Inflammatory macrophage treated with lipopolysaccharide for 1 hour (primary cell): Measurements from ENCODE around the gene BCL11A.

Experiments
- DNase-seq, 2 donors: peaks; one replicate each; pipeline ENCODE4 v3.0.0-alpha.2; 2020 to 2022

The BCL11A gene

DNA sequence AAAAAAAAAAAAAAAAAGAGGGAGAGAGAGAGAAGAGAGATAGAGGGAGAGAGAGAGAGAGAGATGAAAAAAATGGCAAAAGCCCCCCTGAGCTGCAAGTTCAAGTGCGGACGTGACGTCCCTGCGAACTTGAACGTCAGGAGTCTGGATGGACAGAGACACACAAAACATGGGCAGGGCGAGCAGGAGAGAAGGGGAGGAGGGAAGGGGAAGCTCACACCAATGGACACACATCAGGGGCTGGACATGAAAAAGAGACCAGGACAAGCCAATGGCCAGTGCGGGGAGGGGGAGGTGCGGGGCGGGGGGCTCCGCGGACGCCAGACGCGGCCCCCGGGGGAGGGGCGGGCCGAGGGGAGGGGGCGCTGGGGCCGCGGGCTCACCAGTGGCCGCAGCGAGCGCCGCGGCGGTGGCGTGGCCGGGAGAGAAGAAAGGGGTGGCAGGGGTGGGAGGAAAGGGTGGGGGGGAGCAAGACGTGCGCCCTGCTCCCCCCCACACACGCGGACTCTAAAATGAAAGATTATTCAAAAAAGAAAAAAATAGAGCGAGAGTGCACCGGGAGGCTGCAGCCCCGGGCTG lies at the start of gene BCL11A:
BCL11A (minus strand) TSS at position 160 of the 579 bp plus-strand sequence. CDS start 384 bp downstream, outside the sequence.
- peak; percentile 68 to 75 for DNase-seq

DNA sequence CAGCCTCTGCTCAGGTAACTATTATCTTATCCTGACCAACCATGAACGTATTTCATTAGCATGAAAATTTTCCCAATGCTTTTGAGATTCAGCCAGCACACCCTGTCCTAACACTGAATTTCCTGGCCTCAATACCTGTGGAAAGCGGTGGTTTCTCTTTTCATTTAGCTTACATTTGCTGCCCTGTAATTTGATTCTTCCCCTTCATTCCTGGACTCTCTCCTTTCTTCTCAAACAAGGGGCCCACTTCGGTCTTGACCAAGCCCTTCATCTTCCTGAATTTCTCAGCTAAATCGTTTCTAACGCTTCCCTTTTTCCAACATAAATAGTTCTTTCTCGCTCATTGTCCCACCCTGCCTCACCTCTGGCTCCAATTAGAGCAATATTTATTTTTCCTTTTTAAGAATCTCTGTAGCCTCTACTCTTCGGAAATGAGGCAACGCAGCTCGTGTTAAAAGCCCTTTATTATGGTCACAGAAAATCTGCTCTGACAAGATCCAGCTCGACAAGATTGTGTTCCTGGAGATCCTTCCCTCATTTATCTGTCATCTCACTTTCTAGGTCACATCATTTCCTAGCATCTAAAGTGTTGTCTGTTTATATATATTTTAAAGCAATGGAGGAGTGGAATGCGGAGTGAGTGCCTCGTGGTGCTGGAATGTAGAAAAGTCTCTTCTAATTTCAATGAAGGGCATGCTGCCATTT lies 49.5 kb upstream of the BCL11A start:
- no peak for DNase-seq

DNA sequence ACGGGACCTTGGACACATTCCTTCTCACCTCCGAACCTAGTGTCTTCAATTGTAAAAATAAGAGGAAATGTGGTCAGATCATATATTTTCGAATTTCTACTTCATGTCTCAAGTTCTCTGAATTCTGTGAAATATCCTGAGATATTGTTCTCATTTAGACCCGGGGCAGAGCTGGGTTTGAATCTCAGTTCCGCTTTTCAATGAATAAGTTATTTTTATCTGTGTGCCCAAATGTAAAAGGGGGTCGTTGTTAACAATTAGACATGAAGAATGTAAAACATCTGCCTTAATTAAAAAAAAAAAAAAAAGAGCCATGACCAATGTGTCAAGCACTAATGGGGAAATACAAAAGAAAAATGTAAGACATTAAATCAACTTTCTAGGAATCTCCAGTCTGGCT lies 48.9 kb upstream of the BCL11A start:
- no peak for DNase-seq

DNA sequence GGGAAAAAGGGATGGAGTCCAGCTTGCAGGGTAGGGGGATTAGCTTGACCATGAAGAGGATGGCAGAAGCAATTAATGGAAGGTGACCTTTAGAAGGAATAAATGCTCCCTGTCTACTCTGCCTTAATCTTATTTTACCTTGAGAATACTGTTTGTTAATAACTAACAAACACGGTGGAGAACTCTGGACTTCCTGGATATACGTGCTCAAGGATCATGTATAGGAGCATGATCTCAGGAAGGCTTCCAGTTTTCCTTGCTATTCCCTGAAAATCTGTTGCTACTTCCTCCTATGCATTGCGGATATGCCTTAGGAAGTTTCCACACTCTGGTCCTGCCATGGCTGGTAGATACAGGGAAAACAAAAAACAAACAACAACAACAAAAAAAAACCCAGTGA lies 44.8 kb upstream of the BCL11A start:
- no peak for DNase-seq

DNA sequence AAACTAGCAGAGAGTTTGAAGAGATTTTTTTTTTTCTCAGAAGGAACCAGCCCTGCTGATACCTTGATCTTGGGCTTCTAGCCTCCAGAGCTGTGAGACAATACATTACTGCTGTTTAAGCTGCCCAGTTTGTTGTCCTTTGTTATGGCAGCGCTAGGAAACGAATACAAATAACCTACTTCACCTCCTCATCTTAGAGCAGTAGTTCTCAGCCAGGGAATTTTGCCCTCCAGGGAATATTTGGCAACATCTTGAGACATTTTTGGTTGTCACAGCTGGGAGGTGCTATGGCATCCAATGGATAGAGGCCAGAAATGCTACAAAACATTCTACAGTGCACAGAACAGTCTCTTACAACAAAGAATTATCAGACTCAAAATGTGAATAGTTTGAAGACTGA lies 43.9 kb upstream of the BCL11A start:
- no peak for DNase-seq

DNA sequence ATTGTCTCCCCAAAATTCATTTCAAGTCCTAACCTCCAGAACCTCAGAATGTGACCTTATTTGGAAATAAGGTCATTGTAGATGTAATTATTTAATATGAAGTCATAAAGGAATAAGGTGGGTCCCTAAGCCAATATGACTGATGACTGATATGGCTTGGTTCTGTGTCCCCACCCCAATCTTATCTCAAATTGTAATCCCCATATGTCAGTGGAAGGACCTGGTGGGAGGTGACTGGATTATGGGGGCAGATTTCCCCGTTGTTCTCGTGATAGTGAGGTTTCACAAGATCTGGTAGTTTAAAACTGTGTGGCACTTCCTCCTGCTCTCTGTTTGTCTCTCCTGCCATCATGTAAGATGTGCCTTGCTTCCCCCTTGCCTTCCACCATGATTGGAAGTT lies 43.0 kb upstream of the BCL11A start:
- DNase-seq, result no peak

DNA sequence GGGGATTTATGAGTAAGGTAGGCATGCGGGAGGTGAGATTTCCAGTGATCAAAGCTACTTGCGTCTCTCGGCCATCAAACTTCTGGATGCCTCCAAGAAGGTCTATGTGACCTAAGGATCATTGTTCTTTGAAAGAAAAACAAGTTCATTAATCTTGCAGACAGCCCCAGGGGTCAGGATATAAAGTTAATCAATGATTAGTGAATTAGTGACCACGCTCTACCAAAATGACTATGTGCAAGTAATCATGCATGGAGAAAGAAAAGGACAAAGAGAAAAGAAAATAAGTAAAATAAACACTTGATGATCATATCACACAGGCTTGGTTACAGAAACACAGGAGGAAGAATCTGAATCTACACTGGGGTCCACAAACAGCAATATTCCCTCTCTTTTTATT lies 42.5 kb upstream of the BCL11A start:
- DNase-seq, result no peak

DNA sequence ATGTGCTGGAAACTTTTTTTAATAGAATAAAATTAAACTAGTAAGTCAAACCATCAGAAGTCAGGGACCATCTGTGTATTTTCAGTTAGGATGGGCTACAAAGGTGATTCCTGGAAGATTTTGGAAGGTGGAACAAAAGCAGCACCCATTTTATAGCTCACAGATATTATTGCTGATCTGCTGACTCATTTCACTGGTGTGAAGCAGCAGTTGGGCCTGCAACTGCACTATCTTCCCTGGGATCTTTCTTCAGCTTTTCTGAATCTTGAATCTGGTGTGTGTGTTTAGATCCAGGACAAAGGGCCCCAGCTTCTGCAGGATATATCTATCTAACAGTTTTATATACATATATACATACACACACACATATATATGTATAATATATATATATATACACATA lies 35.6 kb upstream of the BCL11A start:
- no peak for DNase-seq

DNA sequence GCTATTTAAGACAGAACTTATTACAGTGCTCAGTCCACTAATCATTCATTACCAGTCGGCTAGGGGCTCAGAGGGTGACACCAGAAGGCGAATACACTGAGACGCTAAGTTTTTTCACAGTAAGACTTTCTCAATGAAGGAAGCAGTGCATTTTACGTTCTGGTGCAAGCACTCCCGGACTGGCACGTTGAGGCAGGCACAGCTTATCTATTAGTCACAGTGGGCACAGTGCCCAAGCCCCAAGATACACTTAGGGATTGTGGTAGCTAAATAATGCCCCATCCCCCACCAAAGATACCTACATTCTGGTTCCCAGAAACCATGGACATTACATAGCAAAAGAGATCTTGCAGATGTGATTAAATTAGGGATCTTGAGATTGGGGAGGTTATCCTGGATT lies 32.6 kb upstream of the BCL11A start:
- DNase-seq, result no peak

DNA sequence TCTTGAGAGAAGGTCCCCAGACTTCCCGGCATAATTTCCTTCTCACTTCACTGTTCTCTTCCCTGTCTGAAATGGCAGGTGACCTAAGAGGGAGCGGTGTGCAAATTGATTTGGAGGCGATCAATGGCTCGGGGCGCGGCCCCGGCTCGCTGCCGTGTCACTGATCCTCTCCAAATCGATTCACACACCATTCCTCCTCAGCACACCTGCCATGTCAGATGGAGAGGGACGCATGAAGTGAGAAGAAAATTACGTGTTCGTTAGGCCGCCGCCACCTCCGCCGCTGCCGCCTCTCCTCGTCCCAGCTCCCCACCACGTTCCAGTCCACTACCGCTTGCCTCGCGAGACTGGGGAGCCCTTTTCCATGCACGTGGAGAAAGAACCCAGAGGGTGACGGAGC lies 31.8 kb upstream of the BCL11A start:
- DNase-seq, result no peak

DNA sequence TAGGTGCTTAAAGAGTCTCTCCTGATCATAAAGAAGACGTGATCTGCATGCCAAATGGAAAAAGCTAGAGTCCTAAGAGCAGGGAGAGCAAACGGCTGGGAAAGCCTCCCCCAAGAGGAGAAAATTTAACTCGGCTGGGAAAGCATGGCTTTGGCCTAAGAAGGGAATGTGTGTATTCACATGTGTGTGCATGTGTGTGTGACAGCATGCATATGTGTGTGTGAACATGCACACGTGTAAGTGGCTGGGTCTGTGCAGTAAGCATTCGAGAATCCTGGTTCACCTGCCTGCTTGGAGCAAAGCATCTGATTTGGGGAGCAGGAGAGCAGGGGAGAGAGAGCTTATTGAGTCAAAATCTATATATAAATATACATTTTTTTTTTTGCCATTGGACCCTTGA lies 30.1 kb upstream of the BCL11A start:
- no peak for DNase-seq

DNA sequence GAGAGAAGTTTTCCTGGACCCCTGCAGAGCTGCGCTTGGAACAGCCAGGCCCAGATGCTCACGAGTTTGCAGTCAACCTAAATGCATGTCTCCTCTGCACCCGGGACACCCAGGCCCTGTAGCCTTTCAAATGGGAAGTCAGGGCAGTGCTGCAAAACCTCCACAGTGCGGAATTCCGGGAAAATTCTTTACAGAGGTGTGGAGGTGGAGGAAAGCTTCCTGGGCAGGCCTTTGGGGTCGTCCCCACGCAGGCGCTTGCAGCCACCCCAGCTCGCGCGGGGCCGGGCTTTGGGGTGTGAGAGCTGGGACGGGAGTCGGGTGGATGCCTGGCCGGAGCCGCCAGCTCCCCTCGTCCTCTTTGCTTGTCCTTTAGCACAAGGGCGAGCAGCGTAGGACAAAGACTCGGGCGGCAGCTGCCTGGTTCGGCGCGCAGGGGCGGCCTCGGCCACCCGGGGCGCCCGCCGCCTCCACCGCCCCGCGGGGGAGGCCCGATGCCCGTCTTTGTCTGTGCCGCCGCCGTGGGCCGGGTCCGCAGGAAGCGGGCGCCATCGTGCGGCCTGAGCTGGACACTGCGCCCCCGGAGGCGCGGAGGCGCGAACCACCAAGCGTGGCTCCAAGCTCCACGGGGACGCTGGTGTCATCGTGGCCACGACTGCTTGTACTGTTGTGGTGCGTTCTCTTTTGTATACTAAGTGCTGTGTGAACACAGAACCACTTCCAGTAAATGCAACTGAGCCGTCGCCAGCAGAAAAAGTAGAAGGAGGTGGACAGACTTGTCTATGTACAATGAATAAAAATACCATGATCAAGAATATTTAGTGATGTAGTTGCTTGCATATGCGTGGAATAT lies 28.2 kb upstream of the BCL11A start:
- peak; percentile 60 to 81 for DNase-seq

DNA sequence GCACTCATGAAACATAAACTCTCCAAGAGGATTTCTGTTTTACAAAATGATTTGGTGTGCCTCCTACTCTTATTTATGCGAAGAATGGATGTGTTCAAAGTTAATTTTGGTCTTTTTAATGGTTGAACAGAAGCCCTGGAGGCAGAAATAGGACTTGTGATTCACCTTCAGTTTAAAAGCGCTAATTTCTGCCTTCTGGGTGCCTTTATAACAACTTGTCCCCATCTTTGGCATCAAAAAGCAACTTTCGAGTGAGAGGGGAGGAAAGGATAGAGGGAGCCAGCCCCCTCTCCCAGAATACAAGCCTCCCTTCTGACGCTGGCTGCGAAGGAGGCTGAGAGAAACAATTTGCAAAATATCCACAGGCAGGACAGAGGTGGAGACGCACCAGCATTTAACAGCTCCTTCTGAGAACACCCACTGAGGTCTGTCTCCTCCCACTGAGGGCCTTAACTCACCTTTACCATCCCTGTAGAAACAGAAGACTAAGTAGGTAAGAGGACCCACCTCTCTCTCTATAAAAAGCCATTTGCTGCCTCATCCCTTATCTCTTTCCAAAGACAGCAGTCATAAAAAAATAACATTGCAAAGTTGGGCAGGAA lies 24.3 kb upstream of the BCL11A start:
- DNase-seq, result no peak

DNA sequence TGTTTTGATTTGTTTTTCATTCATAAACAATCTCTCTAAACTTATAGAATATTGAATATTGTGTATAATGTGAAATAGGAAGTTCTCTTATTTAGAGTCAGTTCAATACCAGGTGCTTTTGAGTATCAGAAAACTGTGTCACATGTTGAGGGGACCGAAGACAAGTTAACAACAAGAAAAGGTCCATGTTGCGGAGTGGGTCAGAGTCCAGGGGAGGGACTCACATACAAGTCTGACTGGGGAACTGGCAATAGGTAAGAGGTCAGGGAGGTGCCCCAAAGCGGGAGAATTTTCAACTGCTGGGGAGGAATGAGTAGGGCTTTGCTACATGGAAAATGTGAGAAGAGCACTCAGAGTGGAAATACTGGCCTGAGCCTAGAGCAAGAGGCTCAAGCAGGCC lies 19.8 kb upstream of the BCL11A start:
- DNase-seq, result no peak

DNA sequence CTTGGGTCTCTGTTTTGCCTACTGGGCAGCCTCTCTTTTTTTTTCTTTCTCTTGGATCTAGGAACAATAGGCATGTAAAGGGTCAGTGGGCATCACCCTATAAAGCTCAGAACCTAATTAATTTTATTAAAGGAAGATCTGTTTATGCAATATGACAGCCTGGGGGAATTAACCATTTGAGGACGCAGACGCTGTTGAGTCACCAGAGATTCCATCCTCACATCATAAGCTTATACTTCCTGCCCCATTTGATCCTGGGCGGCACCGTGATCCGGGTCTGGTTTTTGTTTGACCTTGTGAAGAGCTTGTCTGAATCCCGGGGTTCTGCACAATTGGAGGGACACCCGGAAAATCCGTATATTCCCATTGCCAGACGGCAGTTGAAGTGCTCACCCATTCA lies 16.8 kb upstream of the BCL11A start:
- no peak for DNase-seq

DNA sequence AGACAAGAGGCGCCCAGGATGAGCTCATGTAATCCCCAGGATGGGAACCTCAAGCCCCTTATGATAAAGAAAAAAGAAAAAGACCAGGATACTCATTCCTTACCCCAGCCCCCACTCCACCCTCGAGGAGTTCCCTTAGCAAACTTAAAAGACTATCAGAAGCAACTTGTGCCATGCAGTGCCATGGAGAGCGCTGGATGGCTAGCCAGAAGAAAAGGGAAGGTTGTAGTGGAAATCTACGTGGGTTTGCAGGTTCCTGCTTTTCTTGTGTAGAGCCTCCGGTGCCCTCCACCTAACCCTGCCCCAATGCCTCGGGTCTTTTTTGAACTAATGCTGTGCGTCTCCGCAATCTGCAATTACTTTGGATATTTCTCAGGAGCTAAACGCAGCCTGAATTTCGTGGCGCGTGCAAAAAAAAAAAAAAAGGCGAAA lies 16.2 kb upstream of the BCL11A start:
- peak in 1 of 2 donors; percentile 47 for DNase-seq

DNA sequence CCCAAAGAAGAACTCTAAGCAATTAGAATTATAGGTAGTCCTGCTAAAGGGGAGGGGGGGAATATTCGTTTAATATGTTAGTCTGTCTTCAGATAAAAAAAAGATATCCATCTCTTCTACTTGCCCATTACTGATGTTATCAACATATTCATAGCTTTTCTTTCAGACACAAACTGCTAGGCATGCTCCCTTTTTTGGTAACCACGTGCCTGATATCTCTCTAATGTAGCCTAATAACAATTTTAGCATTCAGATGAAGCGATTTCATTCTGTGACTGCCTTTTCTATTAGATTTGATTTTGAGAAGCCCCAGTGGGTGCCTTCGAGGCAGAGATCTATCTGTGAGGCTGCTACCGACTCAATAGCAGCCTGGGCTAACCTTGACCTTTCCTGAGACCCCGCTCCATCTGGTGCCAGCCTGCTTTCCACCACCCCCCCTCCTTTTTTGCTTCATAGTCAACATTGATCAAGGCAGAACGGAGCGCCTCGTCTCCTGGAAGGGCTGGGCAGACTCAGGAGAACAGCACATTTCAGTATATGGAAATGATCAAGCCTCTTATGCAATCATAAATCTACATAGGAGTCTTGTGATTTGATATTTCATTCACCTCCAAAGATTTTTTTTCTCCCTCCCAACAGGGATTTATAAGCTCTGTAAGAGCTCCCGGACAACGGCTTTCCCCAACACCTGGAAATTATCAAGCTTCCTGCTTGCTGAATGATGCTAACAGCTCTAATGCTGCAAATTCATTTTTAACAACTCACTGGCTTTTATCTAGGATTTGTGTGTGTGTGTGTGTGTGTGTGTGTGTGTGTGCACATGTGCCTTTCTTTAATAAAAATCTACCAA lies 14.7 kb upstream of the BCL11A start:
- DNase-seq, result no peak

DNA sequence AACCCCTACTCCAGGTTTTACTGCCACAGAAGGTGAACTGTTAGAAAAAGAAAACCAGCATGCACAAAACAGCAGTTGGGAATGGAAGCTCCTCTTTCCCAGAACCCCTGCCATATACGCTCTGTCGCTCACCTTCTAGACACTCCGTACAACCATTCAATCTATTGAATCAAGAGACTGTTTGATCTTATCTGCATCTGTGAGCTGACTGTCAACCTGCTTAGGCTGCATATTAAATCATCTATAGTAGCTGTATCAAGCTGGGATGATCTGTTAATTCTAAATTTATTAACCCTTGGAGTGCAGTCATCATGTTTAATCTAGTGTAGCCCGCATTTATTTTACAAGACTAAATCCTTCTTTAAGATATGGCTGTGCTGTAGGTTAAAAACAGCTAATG lies 13.6 kb upstream of the BCL11A start:
- DNase-seq, result no peak

DNA sequence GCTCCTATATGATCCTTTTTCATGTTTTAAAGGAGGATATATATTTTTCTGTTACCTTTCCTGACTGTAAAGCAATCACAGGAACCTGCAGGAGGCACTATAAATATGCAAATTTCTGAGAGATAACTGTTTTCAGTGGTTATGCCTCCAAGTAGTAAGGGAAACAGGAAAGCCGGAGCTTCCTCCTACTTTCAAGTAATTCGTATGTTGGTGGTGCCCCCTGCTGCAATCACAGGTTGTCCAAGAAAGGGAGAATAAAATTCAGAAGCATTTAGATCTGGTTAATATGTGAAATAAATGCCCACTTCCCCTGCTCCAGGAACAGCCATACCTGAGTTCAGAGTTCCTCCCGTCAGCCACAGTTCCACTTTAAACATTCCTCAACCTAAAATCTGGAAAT lies 12.0 kb upstream of the BCL11A start:
- peak; percentile 55 to 58 for DNase-seq

DNA sequence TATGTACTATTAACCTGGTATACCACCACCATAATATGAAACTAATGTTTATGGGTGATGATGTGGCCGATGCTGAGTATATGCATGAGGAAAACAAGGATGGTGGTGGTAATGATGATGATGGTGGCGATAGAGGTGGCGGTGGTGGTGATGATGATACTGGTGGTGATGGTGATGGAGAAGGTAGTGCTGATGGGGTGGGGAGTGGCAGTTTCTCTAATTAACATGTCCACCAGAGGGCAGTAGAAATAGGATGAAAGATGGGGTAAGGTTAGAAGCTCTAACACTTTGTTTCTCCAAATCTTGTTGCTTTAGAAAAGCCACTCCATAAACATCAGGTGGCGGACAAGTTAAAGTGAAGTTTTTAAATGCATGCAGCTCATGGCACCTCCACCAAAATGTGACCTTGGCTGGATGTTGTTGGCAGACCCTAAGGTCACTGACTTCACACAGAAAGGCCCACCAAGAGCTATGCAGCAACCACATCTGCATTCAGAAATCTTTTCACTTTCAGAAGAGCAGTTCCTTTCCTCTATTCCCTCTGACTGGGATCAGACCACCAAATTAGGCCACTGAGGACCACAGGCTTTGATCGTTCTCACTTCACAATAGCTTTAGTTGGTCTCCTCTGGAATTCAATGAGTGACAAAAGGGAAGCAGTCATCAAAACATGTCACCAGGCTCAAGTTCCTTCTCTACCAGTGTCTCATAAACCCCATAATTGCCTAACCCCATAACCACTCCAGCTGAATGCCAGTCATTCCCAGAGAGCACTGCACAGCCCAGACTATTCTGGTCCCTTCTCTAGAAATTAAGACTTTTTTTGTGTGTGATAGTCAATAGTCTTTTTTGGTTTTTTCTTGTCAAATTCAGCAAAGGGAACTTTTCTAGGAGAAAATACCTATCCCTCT lies 7.5 kb upstream of the BCL11A start:
- peak; percentile 81 to 91 for DNase-seq

DNA sequence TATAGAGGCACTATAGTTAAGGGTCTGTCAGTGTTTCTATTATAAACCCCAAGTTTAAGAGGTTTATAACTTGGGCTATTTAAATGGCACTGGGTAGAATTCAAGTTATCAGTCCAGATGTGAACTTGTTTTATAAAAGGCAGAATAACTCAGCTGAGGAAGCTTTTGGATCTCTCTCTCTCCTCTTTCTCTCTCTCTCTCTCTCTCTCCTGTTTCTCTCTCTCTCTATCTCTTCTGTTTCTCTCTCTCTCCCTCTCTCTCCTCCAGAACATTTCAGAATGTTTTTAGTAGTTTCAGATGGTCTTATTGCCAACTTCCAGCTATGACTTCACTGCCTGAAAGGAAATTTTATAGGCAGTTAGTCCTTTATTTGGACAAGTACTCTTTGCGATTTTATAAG lies 6.4 kb upstream of the BCL11A start:
- DNase-seq, result no peak

DNA sequence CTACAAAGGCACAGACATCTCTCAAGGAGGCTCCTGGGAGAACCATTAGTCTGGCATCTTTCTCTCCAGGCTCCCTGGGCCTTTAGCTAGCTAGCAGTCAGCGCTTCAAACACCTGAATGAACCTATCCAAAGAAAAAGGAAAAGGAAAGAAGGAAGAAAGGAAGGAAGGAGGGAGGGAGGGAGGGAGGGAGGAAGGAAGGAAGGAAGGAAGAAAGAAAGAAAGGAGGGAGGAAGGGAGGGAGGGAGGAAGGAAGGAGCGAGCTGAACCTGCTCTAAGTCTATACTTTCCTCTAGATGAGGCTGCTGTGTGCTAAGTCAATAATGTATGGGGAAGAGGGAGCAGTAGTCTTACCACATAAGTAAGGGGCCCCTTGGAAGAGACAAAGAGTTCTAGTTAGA lies 5.1 kb upstream of the BCL11A start:
- no peak for DNase-seq
